Raji (cell line): ENCODE results near the gene CNTNAP1.

Experiments
- POLR2A ChIP-seq: IDR thresholded peaks from 2 replicates; pipeline ENCODE4 v1.6.1; 2011; ENCODE audit warnings: low read depth, low read length, control low read depth; ENCODE audit not compliant: insufficient read depth

The CNTNAP1 gene

GRCh38 chr17:42681976-42682721, at the start of gene CNTNAP1:
Gene CNTNAP1, plus strand, starts transcription at chr17:42682531. Its CDS starts 299 bp downstream, at chr17:42682830.
- TF ChIP-seq POLR2A: no peak

- TF ChIP-seq POLR2A: no peak
Measured at GRCh38 chr17:42632949-42633444, 49.3 kb upstream of the CNTNAP1 start.

- TF ChIP-seq POLR2A: no peak
Measured at GRCh38 chr17:42639525-42640113, 42.7 kb upstream of the CNTNAP1 start.

- TF ChIP-seq POLR2A: no peak
Measured at GRCh38 chr17:42640121-42640520, 42.2 kb upstream of the CNTNAP1 start.

- TF ChIP-seq POLR2A: no peak
Measured at GRCh38 chr17:42642336-42642735, 40.0 kb upstream of the CNTNAP1 start.

GRCh38 chr17:42647778-42648177, 34.6 kb upstream of the CNTNAP1 start:
- no peak for TF ChIP-seq POLR2A

- TF ChIP-seq POLR2A: no peak
Measured at GRCh38 chr17:42651392-42651791, 30.9 kb upstream of the CNTNAP1 start.

GRCh38 chr17:42653179-42654124, 28.9 kb upstream of the CNTNAP1 start:
- TF ChIP-seq POLR2A: no peak

- no peak for TF ChIP-seq POLR2A
Measured at GRCh38 chr17:42655528-42655927, 26.8 kb upstream of the CNTNAP1 start.

GRCh38 chr17:42657824-42658588, 24.3 kb upstream of the CNTNAP1 start:
- TF ChIP-seq POLR2A: no peak

- peak; percentile 86 for TF ChIP-seq POLR2A
Measured at GRCh38 chr17:42659079-42659931, 23.0 kb upstream of the CNTNAP1 start, which contains the start of gene TUBG2. Gene TUBG2, plus strand, starts transcription at chr17:42659284. Its CDS starts 220 bp downstream, at chr17:42659504.

GRCh38 chr17:42660692-42661345, 21.5 kb upstream of the CNTNAP1 start:
- no peak for TF ChIP-seq POLR2A

- TF ChIP-seq POLR2A: no peak
Measured at GRCh38 chr17:42665581-42666001, 16.7 kb upstream of the CNTNAP1 start.
